HepG2 (cell line): ENCODE measurements around the gene ITGB1. TPM values are rescaled to one million over a fixed set of nuclear protein-coding genes. Genes with fewer than 3 reads are reported as not detected.

Experiments used
- ATAD3A ChIP-seq: sonication (generic); formaldehyde crosslinking; IDR thresholded peaks from 2 replicates; pipeline ENCODE4 v1.4.0; 2020; ENCODE audit warnings: missing genetic modification reagents
- BHLHE40 ChIP-seq: IDR thresholded peaks from 2 replicates; pipeline ENCODE4 v1.6.1; 2011; ENCODE audit warnings: low read length, improper control_type of control experiment
- CBX5 ChIP-seq: sonication (generic); formaldehyde crosslinking; IDR thresholded peaks from 2 replicates; pipeline ENCODE4 v1.4.0; 2020; ENCODE audit warnings: missing genetic modification reagents, borderline replicate concordance
- DZIP1 ChIP-seq: sonication (generic); formaldehyde crosslinking; IDR thresholded peaks from 2 replicates; pipeline ENCODE4 v1.5.0; 2020; ENCODE audit warnings: mild to moderate bottlenecking, missing genetic modification reagents
- FOXA3 ChIP-seq: IDR thresholded peaks from 2 replicates; pipeline ENCODE4 v1.6.1; 2016; ENCODE audit warnings: missing genetic modification reagents, missing compliant biosample characterization
- FUBP1 ChIP-seq: sonication (generic); formaldehyde crosslinking; IDR thresholded peaks from 2 replicates; pipeline ENCODE4 v1.5.1; 2020; ENCODE audit warnings: missing genetic modification reagents, mild to moderate bottlenecking, borderline replicate concordance
- HMGA1 ChIP-seq: sonication (generic); formaldehyde crosslinking; conservative IDR thresholded peaks from 2 replicates; pipeline ENCODE4 v1.4.0; 2020; ENCODE audit warnings: missing genetic modification reagents
- MTA1 ChIP-seq: sonication (generic); formaldehyde crosslinking; IDR thresholded peaks from 2 replicates; pipeline ENCODE4 v1.4.0; 2020; ENCODE audit warnings: missing genetic modification reagents, mild to moderate bottlenecking, borderline replicate concordance
- NONO ChIP-seq, 2 experiments: fragments of 450-650 bp in 1 of 2; sonication (generic) in 1 of 2; formaldehyde crosslinking in 1 of 2; IDR thresholded peaks in 1 of 2; conservative IDR thresholded peaks in 1 of 2; 2 replicates each; pipeline versions ENCODE4 v1.6.1 to v1.8.0; 2017 to 2022; ENCODE audit warnings: mild to moderate bottlenecking in 1 of 2, missing genetic modification reagents in 1 of 2, moderate library complexity in 1 of 2
- PHF20 ChIP-seq: sonication (generic); formaldehyde crosslinking; IDR thresholded peaks from 2 replicates; pipeline ENCODE4 v1.5.0; 2020; ENCODE audit warnings: mild to moderate bottlenecking, missing genetic modification reagents
- SOX13 ChIP-seq, 3 experiments: fragments of 450-650 bp in 1 of 3; sonication (generic) in 1 of 3; formaldehyde crosslinking in 1 of 3; IDR thresholded peaks in 2 of 3; conservative IDR thresholded peaks in 1 of 3; 2 replicates each; pipeline versions ENCODE4 v1.5.0 to v1.6.1; 2016 to 2020; ENCODE audit warnings: antibody characterized with exemption in 1 of 3, mild to moderate bottlenecking in 1 of 3, missing compliant biosample characterization in 1 of 3, missing genetic modification reagents in 1 of 3, moderate library complexity in 1 of 3
- TFAP4 ChIP-seq: sonication (generic); IDR thresholded peaks from 2 replicates; pipeline ENCODE4 v1.6.1; 2016; ENCODE audit warnings: low read depth, borderline replicate concordance
- ZNF430 ChIP-seq: sonication (generic); formaldehyde crosslinking; IDR thresholded peaks from 2 replicates; pipeline ENCODE4 v1.9.0; 2021; ENCODE audit warnings: mild to moderate bottlenecking, missing genetic modification reagents
- ZNF710 ChIP-seq: sonication (generic); formaldehyde crosslinking; IDR thresholded peaks from 2 replicates; pipeline ENCODE4 v1.5.0; 2020; ENCODE audit warnings: mild to moderate bottlenecking, missing genetic modification reagents, borderline replicate concordance
- polyA plus RNA-seq, 8 experiments: library from polyadenylated mRNA; depleted of rRNA in 3 of 8; stranded (reverse) in 7 of 8; unstranded in 1 of 8; fragments of >200 nt; fragmentation: Illumina TruSeq in 4 of 8; extraction: Trizol in 4 of 8; gene quantifications; 2 replicates each; pipeline versions ENCODE4 v1.2.1 to v1.2.3, GENCODE V29; 2011 to 2016; ENCODE audit warnings: low read depth in 4 of 8, missing spikeins in 1 of 8, mixed read lengths in 1 of 8; ENCODE audit not compliant: insufficient read depth in 1 of 8
- total RNA-seq, 5 experiments: library from RNA; depleted of rRNA; stranded (reverse); fragments of >200 nt; fragmentation: Illumina TruSeq; extraction: Trizol; gene quantifications; 2 replicates each; pipeline ENCODE4 v1.2.3, GENCODE V29; 2016; ENCODE audit warnings: low read depth in 1 of 5

Gene ITGB1
- total and polyA plus RNA-seq, 2 of the 13 experiments (the other 11 are each of a cell fraction or from before 2014, with no cell fraction given) = 190 to 204 TPM

- no peak for TF ChIP-seq SOX13 (IDR thresholded peaks at IDR 0.05)
- TF ChIP-seq SOX13 (CRISPR knock-in tag; conservative IDR thresholded peaks at IDR 0.05 in 1 of 2, IDR thresholded peaks at IDR 0.05 in 1 of 2) = peak in 1 of 2 experiments; percentile 69; a peak in 2 of 4 replicates
- no peak; the same call in none of the 2 replicates for TF ChIP-seq PHF20
- TF ChIP-seq FOXA3 (CRISPR knock-in tag) = peak; percentile 28; the same call in 1 of the 2 replicates
- no peak for TF ChIP-seq NONO (IDR thresholded peaks at IDR 0.05)
- peak; percentile 71 for TF ChIP-seq NONO (CRISPR knock-in tag; conservative IDR thresholded peaks at IDR 0.05)
- peak; percentile 49; the same call in 1 of the 2 replicates for TF ChIP-seq TFAP4
- no peak for TF ChIP-seq DZIP1 (CRISPR knock-in tag)
- no peak for TF ChIP-seq CBX5 (CRISPR knock-in tag)
- no peak for TF ChIP-seq ZNF710 (CRISPR knock-in tag)
- no peak for TF ChIP-seq MTA1 (CRISPR knock-in tag)
- TF ChIP-seq ATAD3A = no peak
- TF ChIP-seq ZNF430 (CRISPR knock-in tag) = peak; percentile 52; the same call in 1 of the 2 replicates
- TF ChIP-seq HMGA1 (CRISPR knock-in tag) = no peak
- TF ChIP-seq BHLHE40 = peak; percentile 96
- no peak for TF ChIP-seq FUBP1
Measured at GRCh38 chr10:32980558-32981468, 22.8 kb upstream of the ITGB1 start (continued).
